T-helper 1 cell treated with Interleukin-12 subunit alpha and Interleukin-12 subunit beta and Interleukin-4 antibody, amounts not matched to agents 30 μg/mL and 1 μg/mL, for 36 hours (primary cell): ENCODE data around the gene PFKL.
"Not testable (repeated sequence)": the region's sequence is repeated elsewhere in the genome, so short reads cannot be mapped to it uniquely, and the experiment has no call there.

ENCODE experiments used
- H3K27ac Mint-ChIP-seq: one replicate; pipeline ENCODE4 v1.8.0; 2021; ENCODE audit warnings: mild to moderate bottlenecking, mixed read lengths
- H3K27me3 Mint-ChIP-seq: one replicate; pipeline ENCODE4 v1.8.0; 2021; ENCODE audit warnings: low read depth, mixed read lengths
- H3K36me3 Mint-ChIP-seq: one replicate; pipeline ENCODE4 v1.8.0; 2021; ENCODE audit warnings: low read depth, mixed read lengths
- H3K4me1 Mint-ChIP-seq: one replicate; pipeline ENCODE4 v1.8.0; 2021; ENCODE audit warnings: low read depth, mixed read lengths
- H3K4me3 Mint-ChIP-seq: one replicate; pipeline ENCODE4 v1.8.0; 2021; ENCODE audit warnings: mild to moderate bottlenecking, moderate library complexity, mixed read lengths
- H3K9me3 Mint-ChIP-seq: one replicate; pipeline ENCODE4 v1.8.0; 2021; ENCODE audit warnings: mixed read lengths

Gene PFKL

DNA sequence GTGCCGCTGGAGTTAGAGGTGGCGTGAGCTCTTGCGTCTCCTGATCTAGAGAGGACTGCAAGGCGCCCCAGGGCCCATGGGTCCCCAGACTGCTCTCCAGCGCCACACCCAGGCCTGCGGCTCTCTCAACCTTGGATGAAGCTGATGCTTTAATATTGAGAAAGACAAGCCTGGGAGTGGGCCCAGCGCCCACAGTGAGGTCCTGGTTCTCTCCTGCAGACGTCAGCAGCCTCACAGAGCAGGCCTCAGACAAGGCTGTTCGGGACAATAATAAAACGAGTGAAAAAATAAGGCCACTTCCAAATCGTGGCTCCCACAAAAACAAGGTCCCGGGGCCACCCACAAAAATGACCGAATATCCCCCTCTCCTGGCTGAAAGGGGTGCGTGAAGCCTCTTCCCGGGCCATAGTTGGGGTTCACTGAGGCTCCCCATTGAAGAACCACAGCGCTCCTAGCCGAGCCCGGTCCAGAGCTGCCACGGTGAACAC is 32.2 kb upstream of the PFKL start:
- H3K36me3 Mint-ChIP-seq, result no peaks in the 10 kb centered on the region

GRCh38 chr21:44269090-44269489 is 30.8 kb upstream of the PFKL start:
- H3K4me1 Mint-ChIP-seq, result no peaks in the 10 kb centered on the region
- H3K27ac Mint-ChIP-seq, result no peak overlapping the region

More for the DNA sequence above, 32.2 kb upstream of the PFKL start:
- H3K4me1 Mint-ChIP-seq, result no peaks in the 10 kb centered on the region
- H3K27me3 Mint-ChIP-seq, result peaks cover 7% of the 10 kb centered on the region
- no peak overlapping the region for H3K27ac Mint-ChIP-seq
- H3K4me3 Mint-ChIP-seq, result no peak overlapping the region
- H3K9me3 Mint-ChIP-seq, result no peaks in the 10 kb centered on the region

GRCh38 chr21:44271558-44272283 is 28.1 kb upstream of the PFKL start:
- peaks cover 26% of the 10 kb centered on the region for H3K27me3 Mint-ChIP-seq
- no peaks in the 10 kb centered on the region for H3K4me1 Mint-ChIP-seq
- no peak overlapping the region for H3K4me3 Mint-ChIP-seq
- H3K27ac Mint-ChIP-seq, result no peak overlapping the region
- no peaks in the 10 kb centered on the region for H3K36me3 Mint-ChIP-seq
- no peaks in the 10 kb centered on the region for H3K9me3 Mint-ChIP-seq

More at GRCh38 chr21:44269090-44269489, 30.8 kb upstream of the PFKL start:
- no peaks in the 10 kb centered on the region for H3K9me3 Mint-ChIP-seq
- no peaks in the 10 kb centered on the region for H3K36me3 Mint-ChIP-seq
- H3K27me3 Mint-ChIP-seq, result peaks cover 10% of the 10 kb centered on the region
- H3K4me3 Mint-ChIP-seq, result no peak overlapping the region

- Mint-ChIP-seq H3K4me1 (no peaks in the 10 kb centered on the region), H3K4me3 (no peak overlapping the region), H3K27me3 (peaks cover 26% of the 10 kb centered on the region), H3K27ac (no peak overlapping the region), H3K9me3 (no peaks in the 10 kb centered on the region), H3K36me3 (no peaks in the 10 kb centered on the region)
Observed at GRCh38 chr21:44272284-44272858, 27.5 kb upstream of the PFKL start.

DNA sequence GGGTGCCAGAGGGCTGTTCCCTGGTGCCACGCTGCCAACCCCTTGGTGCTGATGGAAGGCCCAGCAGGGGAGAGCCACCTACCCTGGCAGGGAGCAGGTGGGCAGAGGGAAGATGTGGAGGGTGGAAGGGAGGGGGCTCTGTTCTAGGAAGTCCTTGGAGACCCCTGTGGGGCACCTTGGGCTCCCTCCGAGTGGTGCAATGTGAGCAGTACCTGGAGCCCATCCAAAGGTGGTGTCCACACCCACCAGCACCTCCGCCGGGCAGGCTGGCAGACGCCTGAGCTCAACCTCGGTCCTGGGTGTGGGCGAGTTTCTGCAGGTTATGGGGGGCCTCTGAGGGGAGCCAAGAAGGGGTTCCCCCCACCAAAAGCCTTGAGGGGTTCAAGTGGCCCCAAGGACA is 26.8 kb upstream of the PFKL start:
- H3K27me3 Mint-ChIP-seq, result peaks cover 26% of the 10 kb centered on the region
- H3K4me1 Mint-ChIP-seq, result no peaks in the 10 kb centered on the region
- H3K9me3 Mint-ChIP-seq, result no peaks in the 10 kb centered on the region
- no peak overlapping the region for H3K4me3 Mint-ChIP-seq
- H3K27ac Mint-ChIP-seq, result no peak overlapping the region
- H3K36me3 Mint-ChIP-seq, result no peaks in the 10 kb centered on the region

DNA sequence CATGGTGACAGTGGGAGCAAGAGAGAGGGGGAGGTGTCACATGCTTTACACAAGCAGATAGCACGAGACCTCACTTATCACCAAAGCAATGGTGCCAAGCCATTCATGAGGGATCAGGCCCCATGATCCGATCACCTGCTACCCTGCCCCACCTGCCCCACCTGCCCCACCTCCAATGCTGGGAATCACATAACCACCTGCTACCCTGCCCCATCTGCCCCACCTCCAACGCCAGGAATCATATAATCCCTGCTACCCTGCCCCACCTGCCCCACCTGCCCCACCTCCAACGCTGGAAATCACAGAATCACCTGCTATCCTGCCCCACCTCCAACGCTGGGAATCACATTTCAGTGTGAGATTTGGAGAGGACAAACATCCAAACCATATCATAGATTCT is 24.8 kb upstream of the PFKL start:
- H3K27ac Mint-ChIP-seq, result no peak overlapping the region
- peaks cover 23% of the 10 kb centered on the region for H3K27me3 Mint-ChIP-seq
- no peaks in the 10 kb centered on the region for H3K36me3 Mint-ChIP-seq
- H3K4me1 Mint-ChIP-seq, result no peaks in the 10 kb centered on the region
- H3K9me3 Mint-ChIP-seq, result no peaks in the 10 kb centered on the region
- H3K4me3 Mint-ChIP-seq, result no peak overlapping the region

GRCh38 chr21:44279354-44280260 is 20.2 kb upstream of the PFKL start:
- peaks cover 3% of the 10 kb centered on the region for H3K4me1 Mint-ChIP-seq
- peaks cover 16% of the 10 kb centered on the region for H3K27me3 Mint-ChIP-seq
- no peak overlapping the region for H3K27ac Mint-ChIP-seq
- H3K36me3 Mint-ChIP-seq, result no peaks in the 10 kb centered on the region
- H3K4me3 Mint-ChIP-seq, result no peak overlapping the region
- no peaks in the 10 kb centered on the region for H3K9me3 Mint-ChIP-seq

- H3K9me3 Mint-ChIP-seq, result no peaks in the 10 kb centered on the region
- H3K4me3 Mint-ChIP-seq, result no peak overlapping the region
- peaks cover 4% of the 10 kb centered on the region for H3K27me3 Mint-ChIP-seq
- H3K36me3 Mint-ChIP-seq, result no peaks in the 10 kb centered on the region
- H3K4me1 Mint-ChIP-seq, result peaks cover 3% of the 10 kb centered on the region
- no peak overlapping the region for H3K27ac Mint-ChIP-seq
Observed at GRCh38 chr21:44281801-44282200, 18.1 kb upstream of the PFKL start.

DNA sequence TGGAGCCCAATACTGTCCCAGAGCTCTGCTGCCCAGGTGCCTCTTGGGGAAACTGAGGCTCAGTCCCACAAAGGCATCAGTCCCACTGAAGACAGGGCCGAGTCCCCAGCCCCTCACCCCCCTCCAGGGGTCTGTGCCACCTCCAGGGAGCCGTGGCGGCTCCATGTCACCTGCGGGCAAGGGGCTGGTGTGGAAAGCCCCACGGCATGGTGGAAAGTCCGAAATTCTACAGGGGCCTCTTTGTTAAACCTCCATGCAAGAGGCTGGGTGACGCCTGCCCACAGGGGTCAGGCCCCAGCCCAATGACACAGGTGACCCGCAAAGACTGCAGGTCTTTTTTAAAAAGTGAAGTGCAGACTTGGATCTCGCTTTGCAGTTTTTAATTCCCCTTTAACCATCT is 17.5 kb upstream of the PFKL start:
- Mint-ChIP-seq H3K36me3 (no peaks in the 10 kb centered on the region), H3K9me3 (no peaks in the 10 kb centered on the region), H3K4me3 (no peak overlapping the region), H3K27ac (no peak overlapping the region), H3K4me1 (peaks cover 3% of the 10 kb centered on the region), H3K27me3 (peaks cover 4% of the 10 kb centered on the region)

DNA sequence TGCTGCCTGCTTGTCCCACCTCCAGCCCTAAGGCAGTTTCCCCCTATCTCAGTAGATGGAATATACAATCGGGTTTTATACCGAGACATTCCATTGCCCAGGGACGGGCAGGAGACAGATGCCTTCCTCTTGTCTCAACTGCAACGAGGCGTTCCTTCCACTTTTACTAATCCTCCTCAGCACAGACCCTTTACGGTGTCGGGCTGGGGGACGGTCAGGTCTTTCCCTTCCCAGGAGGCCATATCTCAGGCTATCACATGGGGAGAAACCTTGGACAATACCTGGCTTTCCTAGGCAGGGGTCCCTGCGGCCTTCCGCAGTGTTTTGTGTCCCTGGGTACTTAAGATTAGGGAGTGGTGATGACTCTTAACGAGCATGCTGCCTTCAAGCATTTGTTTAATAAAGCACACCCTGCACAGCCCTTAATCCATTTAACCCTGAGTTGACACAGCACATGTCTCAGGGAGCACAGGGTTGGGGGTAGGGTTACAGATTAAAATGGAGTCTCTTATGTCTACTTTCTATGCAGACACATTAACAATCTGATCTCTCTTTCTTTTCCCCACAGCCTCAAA is 16.6 kb upstream of the PFKL start:
- not testable (repeated sequence) for H3K36me3 Mint-ChIP-seq, H3K27me3 Mint-ChIP-seq, H3K9me3 Mint-ChIP-seq, H3K27ac Mint-ChIP-seq, H3K4me1 Mint-ChIP-seq, H3K4me3 Mint-ChIP-seq

DNA sequence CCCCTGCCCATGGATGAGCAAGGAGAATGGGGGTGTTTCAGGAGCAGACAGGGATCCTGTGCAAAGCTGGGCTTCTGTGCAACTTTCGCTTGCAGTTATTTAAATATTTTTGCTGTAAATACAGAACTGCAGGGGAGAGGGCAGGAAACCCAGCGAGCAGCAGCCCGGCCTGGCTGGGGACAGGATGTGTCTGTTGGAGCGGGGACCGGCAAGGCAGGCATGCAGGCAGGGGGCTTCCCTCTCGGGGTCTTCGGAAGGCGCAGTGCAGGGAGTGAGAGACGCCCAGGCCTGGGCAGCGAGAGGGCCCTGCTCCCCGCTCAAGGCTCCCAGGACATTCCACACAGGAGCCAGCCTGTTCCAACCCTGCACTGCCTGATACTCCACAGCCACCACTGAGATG is 15.9 kb upstream of the PFKL start:
- Mint-ChIP-seq H3K27me3 (no peaks in the 10 kb centered on the region), H3K36me3 (no peaks in the 10 kb centered on the region), H3K27ac (no peak overlapping the region), H3K4me3 (no peak overlapping the region), H3K9me3 (no peaks in the 10 kb centered on the region), H3K4me1 (peaks cover 5% of the 10 kb centered on the region)

- no peaks in the 10 kb centered on the region for H3K9me3 Mint-ChIP-seq
- H3K27me3 Mint-ChIP-seq, result no peaks in the 10 kb centered on the region
- H3K27ac Mint-ChIP-seq, result no peak within 1 kb of the TSS
- peaks cover 5% of the 10 kb centered on the region for H3K4me1 Mint-ChIP-seq
- no peak within 1 kb of the TSS for H3K4me3 Mint-ChIP-seq
- H3K36me3 Mint-ChIP-seq, result no peaks in the 10 kb centered on the region
Observed at GRCh38 chr21:44285138-44285992, 14.5 kb upstream of the PFKL start, which contains the start of gene AIRE. AIRE (plus strand) TSS chr21:44285876; CDS start chr21:44286007, 131 bp downstream.

DNA sequence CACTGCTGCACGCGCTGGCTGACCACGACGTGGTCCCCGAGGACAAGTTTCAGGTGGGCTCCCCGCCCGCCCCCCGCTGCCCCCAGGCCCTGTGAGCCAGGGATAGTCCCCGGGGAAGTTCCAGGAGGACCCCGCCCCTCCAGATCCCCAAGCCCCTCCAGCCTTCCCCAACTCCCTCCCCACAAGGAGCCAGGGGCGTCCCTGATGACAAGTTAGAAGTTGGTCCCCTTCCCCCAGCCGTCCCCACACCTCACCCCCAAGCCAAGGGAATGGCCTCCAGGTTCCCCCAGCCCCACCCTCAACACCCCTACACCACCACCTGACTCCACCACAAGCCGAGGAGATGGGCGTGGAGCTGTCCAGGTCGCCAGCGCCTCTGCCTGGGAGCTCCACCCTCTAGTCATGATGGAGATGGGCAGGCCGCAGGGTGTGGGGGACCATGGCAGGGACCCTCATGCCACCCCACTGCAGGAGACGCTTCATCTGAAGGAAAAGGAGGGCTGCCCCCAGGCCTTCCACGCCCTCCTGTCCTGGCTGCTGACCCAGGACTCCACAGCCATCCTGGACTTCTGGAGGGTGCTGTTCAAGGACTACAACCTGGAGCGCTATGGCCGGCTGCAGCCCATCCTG is 13.7 kb upstream of the PFKL start:
- Mint-ChIP-seq H3K36me3 (no peaks in the 10 kb centered on the region), H3K9me3 (no peaks in the 10 kb centered on the region), H3K27ac (no peak overlapping the region), H3K4me1 (peaks cover 5% of the 10 kb centered on the region), H3K27me3 (no peaks in the 10 kb centered on the region), H3K4me3 (no peak overlapping the region)
